ENCODE results near the gene VASN. TPM values are rescaled to one million over a fixed set of nuclear protein-coding genes. Genes with fewer than 3 reads are reported as not detected.
"Not testable (repeated sequence)": the region's sequence is repeated elsewhere in the genome, so short reads cannot be mapped to it uniquely, and the experiment has no call there.

VASN gene
- total RNA-seq, 1 donor from 2014 or later = 62.7 TPM

DNA sequence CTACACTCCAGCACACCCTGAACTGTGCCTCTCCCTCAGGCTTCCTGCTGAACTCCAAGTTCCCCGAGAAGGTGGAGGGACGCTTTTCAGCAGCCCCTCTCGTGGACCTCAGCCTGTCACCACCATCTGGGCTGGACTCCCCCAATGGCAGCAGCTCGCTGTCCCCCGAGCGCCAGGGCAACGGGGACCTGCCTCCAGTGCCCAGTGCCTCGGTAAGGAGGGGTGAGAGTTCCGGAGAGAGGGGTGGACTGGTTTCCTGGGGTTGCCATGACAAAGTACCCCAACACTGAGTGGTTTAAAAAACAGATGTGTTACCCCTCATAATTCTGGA is 38.4 kb upstream of the VASN start:
- no peak overlapping the region for H3K27ac Mint-ChIP-seq (ENCODE audit: unreplicated experiment)
- peaks cover 16% of the 10 kb centered on the region for H3K4me1 Mint-ChIP-seq (ENCODE audit: unreplicated experiment)
- no peak overlapping the region for H3K4me3 Mint-ChIP-seq (ENCODE audit: unreplicated experiment)
- TF ChIP-seq, protein P1, sequence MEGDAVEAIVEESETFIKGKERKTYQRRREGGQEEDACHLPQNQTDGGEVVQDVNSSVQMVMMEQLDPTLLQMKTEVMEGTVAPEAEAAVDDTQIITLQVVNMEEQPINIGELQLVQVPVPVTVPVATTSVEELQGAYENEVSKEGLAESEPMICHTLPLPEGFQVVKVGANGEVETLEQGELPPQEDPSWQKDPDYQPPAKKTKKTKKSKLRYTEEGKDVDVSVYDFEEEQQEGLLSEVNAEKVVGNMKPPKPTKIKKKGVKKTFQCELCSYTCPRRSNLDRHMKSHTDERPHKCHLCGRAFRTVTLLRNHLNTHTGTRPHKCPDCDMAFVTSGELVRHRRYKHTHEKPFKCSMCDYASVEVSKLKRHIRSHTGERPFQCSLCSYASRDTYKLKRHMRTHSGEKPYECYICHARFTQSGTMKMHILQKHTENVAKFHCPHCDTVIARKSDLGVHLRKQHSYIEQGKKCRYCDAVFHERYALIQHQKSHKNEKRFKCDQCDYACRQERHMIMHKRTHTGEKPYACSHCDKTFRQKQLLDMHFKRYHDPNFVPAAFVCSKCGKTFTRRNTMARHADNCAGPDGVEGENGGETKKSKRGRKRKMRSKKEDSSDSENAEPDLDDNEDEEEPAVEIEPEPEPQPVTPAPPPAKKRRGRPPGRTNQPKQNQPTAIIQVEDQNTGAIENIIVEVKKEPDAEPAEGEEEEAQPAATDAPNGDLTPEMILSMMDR (IDR thresholded peaks at IDR 0.05) = no peak
- H3K27me3 Mint-ChIP-seq (ENCODE audit: unreplicated experiment) = no peaks in the 10 kb centered on the region
- no peaks in the 10 kb centered on the region for H3K9me3 Mint-ChIP-seq (ENCODE audit: unreplicated experiment)
- peaks cover 4% of the 10 kb centered on the region for H3K36me3 Mint-ChIP-seq (ENCODE audit: unreplicated experiment)
- no peak for DNase-seq (ENCODE audit: extremely low spot score, unreplicated experiment)

DNA sequence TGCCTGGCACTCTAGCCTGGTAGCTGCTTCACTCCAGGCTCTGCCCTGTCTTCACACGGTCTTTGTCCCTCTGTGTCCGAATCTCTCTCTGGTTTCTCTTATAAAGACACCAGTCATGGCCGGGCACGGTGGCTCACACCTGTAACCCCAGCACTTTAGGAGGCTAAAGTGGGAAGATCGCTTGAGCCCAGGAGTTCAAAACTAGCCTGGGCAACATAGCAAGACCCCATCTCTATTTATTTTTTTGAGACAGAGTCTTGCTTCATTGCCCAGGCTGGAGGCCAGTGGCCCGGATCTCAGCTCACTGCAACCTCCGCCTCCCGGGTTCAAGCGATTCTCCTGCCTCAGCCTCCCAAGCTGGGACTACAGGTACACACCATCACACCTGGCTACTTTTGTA is 37.9 kb upstream of the VASN start:
- not testable (repeated sequence) for H3K4me3 Mint-ChIP-seq (ENCODE audit: unreplicated experiment); H3K36me3 Mint-ChIP-seq (ENCODE audit: unreplicated experiment); H3K27me3 Mint-ChIP-seq (ENCODE audit: unreplicated experiment); DNase-seq (ENCODE audit: extremely low spot score, unreplicated experiment); H3K27ac Mint-ChIP-seq (ENCODE audit: unreplicated experiment); H3K9me3 Mint-ChIP-seq (ENCODE audit: unreplicated experiment)
- peaks cover 12% of the 10 kb centered on the region for H3K4me1 Mint-ChIP-seq (ENCODE audit: unreplicated experiment)

DNA sequence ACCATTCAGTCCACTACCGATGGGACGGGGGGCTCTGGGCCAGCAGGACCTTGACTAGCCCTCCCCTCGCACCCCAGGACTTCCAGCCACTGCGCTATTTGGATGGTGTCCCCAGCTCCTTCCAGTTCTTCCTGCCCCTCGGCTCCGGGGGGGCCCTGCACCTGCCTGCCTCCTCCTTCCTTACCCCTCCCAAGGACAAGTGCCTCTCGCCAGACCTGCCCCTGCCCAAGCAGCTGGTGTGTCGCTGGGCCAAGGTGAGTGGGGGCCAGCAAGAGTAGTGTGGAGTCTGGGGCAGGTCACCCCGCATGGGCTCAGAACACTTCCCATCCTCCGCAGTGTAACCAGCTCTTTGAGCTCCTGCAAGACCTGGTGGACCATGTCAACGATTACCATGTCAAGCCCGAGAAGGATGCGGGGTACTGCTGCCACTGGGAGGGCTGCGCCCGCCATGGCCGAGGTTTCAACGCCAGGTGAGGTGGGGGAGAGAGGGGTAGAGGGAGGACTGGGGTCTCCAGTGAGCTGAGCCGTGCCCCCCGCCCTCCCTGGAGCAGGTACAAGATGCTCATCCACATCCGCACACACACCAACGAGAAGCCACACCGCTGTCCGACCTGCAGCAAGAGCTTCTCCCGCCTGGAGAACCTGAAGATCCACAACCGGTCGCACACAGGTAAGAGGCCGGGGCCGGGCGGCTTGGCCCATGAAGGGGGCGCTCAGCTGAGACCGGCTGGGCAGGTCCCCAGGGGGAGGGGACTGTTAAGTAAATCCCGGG is 36.7 kb upstream of the VASN start:
- Mint-ChIP-seq H3K9me3 (ENCODE audit: unreplicated experiment) (no peaks in the 10 kb centered on the region), H3K27me3 (ENCODE audit: unreplicated experiment) (no peaks in the 10 kb centered on the region), H3K36me3 (ENCODE audit: unreplicated experiment) (peaks cover 4% of the 10 kb centered on the region), H3K27ac (ENCODE audit: unreplicated experiment) (no peak overlapping the region), H3K4me3 (ENCODE audit: unreplicated experiment) (no peak overlapping the region), H3K4me1 (ENCODE audit: unreplicated experiment) (peaks cover 10% of the 10 kb centered on the region)
- TF ChIP-seq, protein P1 (IDR thresholded peaks at IDR 0.05) = no peak
- DNase-seq (ENCODE audit: extremely low spot score, unreplicated experiment) = no peak

DNA sequence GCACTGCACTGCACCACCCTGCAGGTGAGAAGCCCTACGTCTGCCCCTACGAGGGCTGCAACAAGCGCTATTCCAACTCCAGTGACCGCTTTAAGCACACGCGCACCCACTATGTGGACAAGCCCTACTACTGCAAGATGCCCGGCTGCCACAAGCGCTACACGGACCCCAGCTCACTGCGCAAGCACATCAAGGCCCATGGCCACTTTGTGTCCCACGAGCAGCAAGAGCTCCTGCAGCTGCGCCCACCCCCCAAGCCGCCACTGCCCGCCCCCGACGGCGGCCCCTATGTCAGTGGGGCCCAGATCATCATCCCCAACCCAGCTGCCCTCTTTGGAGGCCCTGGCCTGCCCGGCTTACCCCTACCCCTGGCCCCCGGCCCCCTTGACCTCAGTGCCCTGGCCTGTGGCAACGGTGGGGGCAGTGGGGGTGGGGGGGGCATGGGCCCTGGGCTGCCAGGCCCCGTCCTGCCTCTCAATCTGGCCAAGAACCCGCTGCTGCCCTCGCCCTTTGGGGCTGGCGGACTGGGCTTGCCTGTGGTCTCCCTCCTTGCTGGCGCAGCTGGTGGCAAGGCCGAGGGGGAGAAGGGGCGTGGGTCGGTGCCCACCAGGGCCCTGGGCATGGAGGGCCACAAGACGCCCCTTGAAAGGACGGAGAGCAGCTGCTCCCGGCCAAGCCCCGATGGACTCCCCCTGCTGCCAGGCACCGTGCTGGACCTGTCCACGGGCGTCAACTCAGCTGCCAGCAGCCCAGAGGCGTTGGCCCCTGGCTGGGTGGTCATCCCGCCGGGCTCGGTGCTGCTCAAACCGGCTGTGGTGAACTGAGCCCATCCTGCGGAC is 34.7 kb upstream of the VASN start:
- Mint-ChIP-seq H3K4me3 (ENCODE audit: unreplicated experiment) (no peak overlapping the region), H3K4me1 (ENCODE audit: unreplicated experiment) (peaks cover 14% of the 10 kb centered on the region), H3K36me3 (ENCODE audit: unreplicated experiment) (peaks cover 4% of the 10 kb centered on the region), H3K27ac (ENCODE audit: unreplicated experiment) (no peak overlapping the region), H3K9me3 (ENCODE audit: unreplicated experiment) (no peaks in the 10 kb centered on the region), H3K27me3 (ENCODE audit: unreplicated experiment) (no peaks in the 10 kb centered on the region)
- DNase-seq (ENCODE audit: extremely low spot score, unreplicated experiment) = peak; percentile 80
- TF ChIP-seq, protein P1 (IDR thresholded peaks at IDR 0.05) = no peak

DNA sequence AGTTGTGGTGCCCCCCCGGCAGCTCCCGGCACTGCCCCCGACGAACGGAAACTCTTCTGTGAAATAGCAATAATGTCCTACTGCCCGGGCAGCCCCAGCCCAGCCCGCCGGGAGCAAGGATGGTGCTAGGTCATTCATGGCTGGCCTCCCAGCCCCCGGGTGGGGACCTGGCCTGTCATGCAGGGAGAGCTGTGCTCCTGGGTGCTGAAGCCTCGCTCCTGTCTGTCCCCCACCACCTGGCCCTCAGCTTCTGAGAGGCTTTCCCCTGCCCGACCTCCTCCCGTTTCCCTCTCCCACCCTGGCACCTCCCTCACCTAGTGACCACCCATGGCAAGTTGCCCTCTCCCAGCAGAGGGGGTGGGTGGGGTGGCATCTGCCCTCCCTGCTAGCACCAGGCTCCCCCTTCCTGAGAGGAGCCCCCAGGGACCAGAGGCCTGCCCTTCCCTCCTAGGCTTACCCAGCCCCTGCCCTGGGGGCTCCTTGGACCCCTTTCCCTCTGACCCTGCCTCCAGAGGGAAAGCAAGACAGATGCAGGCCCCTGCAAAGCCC is 34.0 kb upstream of the VASN start:
- TF ChIP-seq, protein P1 (IDR thresholded peaks at IDR 0.05) = no peak
- H3K9me3 Mint-ChIP-seq (ENCODE audit: unreplicated experiment) = no peaks in the 10 kb centered on the region
- H3K4me1 Mint-ChIP-seq (ENCODE audit: unreplicated experiment) = peaks cover 14% of the 10 kb centered on the region
- no peaks in the 10 kb centered on the region for H3K27me3 Mint-ChIP-seq (ENCODE audit: unreplicated experiment)
- peaks cover 4% of the 10 kb centered on the region for H3K36me3 Mint-ChIP-seq (ENCODE audit: unreplicated experiment)
- peak overlapping the region; percentile 27 for H3K27ac Mint-ChIP-seq (ENCODE audit: unreplicated experiment)
- H3K4me3 Mint-ChIP-seq (ENCODE audit: unreplicated experiment) = no peak overlapping the region
- DNase-seq (ENCODE audit: extremely low spot score, unreplicated experiment) = no peak

All from osteocyte (in vitro differentiated cells).